SHP77 (cell line): Measurements from ENCODE around the gene SLC5A2.
A peak's percentile ranks its signal among the peaks of the same experiment; 100 is the strongest.
"Not testable (repeated sequence)": the region's sequence is repeated elsewhere in the genome, so short reads cannot be mapped to it uniquely, and the experiment has no call there.

Experiments
- DNase-seq, 2 experiments: peaks; one replicate each; lab custom pipeline; 2025; lab: John Stamatoyannopoulos, UW

SLC5A2 gene

DNA sequence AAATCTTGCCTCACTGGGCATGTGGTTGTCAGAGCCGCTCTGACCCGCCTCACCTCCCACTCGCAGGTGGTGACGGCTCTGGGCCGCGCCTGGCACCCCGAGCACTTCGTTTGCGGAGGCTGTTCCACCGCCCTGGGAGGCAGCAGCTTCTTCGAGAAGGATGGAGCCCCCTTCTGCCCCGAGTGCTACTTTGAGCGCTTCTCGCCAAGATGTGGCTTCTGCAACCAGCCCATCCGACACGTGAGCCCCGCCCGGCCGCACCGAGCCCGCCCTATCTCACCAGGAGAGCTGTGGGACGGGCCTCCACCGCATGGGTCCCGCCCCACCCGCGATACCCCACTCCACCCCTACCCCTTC lies 7.0 kb upstream of the SLC5A2 start:
- DNase-seq = no peak

DNA sequence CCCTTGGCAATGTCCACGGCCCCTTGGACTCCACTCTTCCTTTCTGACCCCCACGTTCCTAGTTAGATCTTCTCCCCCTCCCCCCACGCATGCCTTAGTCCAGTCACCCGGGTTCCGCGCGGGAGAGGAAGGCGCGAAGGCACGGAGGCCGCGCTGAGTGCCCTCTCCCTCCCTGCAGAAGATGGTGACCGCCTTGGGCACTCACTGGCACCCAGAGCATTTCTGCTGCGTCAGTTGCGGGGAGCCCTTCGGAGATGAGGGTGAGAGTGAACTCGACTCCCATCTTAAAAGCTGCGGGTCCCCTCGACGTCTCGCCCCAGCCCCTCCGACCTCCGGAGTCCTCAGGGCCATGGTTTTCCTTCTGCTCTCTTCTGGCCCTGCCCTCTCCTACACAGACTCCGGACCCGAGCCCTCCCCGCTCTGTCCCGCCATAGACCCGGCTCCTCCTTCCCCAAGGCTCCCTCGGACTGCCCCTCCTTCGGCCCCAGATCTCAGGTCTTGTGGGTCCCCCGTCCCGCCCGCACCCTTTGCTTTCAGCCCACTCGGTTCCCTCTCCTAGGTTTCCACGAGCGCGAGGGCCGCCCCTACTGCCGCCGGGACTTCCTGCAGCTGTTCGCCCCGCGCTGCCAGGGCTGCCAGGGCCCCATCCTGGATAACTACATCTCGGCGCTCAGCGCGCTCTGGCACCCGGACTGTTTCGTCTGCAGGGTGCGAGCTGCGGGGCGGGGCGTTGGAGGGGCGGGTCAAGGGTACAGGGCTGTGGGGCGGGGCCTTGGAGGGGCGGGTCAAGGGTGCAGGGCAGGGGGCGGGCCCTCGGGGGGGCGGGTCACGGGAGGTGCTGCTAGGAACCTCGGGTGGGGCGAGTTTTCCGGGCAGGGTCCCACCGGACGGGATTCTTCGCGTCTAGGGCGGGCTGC lies 6.4 kb upstream of the SLC5A2 start:
- DNase-seq = peak; percentile 87 to 91

DNA sequence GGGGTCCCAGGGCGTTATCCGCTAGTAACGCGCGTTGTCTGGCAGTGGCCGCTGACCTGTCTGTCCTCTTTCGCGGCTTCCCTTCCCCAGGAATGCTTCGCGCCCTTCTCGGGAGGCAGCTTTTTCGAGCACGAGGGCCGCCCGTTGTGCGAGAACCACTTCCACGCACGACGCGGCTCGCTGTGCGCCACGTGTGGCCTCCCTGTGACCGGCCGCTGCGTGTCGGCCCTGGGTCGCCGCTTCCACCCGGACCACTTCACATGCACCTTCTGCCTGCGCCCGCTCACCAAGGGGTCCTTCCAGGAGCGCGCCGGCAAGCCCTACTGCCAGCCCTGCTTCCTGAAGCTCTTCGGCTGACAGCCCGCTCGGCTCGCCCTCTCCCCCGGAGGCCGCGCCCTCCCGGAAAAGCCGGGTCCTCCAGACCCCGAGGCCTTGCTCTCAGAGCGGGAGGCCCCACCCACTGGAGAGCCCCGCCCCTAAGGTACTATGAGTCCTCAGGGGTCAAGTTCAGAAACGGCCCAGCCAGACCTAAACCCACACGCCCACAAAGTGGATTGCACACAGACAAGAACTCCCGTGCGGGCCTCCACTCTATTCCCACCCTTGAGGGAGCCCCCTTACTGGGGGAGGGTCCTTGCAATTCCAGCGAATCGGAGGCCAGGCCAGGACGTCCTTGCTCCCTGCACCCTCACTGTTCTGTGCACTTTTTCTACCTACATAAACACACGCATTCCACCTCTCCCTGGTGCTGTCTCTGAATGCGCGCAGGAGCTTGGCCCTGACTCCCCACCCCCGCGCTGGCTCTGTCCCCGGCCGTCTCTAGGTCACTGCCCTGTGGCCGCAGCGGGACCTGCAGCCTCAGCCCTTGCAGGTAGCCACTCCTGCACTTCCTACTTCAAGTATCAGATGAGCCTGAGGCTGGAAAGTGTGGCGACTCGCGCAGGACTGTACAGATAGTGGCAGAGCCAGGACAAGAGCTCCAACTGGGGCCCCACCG lies 5.4 kb upstream of the SLC5A2 start:
- DNase-seq = peak; percentile 70 to 79

DNA sequence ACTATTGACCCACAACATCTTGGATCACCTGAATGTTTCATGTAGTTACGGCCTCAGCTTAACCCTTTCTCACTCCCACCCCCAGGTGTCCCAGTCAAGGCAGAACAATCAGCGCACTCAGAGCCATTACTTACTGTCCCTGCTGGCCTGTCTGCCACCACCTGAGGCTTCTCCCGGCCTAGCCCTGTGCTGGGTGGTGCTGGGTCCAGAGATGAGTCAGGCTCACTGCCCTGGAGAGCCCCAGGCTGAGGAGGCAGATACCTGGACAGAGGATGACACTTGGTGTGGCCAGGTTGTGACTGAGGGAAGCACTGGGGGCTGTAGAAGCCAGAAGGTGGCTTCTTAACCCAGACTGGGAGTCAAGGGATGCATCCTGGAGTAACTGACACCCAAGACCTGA lies 4.0 kb upstream of the SLC5A2 start:
- DNase-seq = no peak

DNA sequence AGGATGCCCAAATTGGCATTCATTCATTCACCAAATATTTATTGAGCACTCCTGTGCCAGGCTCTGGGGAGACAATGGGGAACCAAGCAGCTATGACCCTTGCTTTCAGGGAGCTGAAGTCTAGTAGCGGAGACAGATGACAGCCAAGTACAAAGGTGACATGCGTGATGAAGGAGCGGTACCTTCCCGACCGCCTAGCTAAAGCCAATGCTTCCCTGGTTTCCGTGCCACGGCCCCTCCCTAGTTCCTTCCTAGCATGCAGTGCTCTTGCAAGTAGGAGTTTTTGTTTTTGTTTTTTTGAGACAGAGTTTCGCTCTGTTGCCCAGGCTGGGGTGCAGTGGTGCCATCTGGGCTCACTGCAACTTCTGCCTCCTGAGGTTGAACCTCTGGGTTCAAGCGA lies 3.2 kb upstream of the SLC5A2 start:
- DNase-seq = no peak

DNA sequence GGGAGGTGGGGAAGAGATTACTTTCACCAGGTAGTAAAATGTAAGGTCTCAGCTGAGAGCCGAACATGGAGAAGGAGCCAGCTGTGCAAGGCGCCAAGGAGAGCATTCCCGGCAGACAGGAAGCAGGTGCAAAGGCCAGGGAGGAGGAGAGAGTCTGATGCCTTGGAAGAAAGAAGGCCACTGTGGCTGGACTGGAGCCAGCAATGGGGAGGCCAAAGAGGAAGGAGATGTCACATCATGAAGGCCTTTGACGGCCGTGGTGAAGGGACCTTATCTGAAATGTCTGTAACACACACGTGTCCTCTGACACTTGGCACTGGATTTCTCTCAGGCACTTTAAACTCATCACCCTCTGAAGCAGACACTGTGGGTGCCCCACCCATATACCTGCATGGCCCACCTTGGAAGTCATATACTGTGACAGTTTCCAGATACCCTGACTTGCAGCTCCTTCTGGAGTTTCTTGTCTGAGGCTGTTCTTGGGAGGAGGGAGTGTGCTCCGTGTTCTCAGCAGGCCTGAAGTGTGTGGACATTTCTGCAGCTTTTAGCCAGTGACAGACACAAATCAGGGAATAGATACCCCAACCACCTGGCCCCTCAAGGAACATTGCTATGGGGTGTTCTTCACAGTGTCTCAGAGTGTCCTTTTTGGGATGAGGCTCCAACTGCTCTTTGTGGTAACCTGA lies 1.9 kb upstream of the SLC5A2 start:
- DNase-seq = peak; percentile 12 to 17

DNA sequence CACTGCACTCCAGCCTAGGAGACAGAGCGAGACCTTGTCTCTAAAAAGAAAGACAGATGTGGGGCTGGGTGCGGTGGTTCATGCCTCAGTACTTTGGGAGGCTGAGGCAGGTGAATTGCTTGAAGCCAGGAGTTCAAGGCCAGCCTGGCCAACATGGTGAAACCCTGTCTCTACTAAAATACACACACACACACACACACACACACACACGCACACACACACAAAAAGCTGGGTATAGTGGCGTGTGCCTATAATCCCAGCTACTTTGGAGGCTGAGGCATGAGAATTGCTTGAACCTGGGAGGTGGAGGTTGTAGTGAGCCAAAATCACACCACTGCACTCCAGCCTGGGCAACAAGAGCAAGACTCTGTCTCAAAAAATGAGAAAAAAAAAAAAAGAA lies 1.1 kb downstream of the SLC5A2 start:
- DNase-seq = not testable (repeated sequence)

DNA sequence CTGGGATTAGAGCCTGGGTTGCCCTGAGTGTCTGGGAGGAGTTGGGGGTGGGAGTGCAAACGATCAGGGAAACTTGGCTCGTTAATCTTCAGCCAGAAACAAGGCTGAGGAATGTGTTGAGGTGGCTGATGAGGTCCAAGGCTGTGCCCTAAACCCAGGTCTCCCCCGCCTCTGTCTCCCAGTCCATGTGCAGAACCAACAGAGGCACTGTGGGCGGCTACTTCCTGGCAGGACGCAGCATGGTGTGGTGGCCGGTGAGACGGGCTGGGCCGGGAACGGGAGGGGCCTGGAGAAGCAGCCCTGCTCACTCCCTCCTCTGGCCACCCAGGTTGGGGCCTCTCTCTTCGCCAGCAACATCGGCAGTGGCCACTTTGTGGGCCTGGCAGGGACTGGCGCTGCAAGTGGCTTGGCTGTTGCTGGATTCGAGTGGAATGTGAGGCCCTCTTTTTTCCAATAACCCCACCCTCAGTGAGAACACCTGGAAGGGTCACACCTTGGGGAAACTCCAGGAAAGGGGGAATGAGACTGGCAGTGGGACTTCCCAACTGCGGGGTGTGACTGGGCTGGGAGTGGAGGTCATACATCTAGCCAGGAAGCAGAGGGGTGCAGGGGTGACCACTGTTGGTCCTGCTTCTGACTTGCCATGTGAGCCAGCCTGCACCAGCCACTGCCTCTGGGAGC lies 1.7 kb downstream of the SLC5A2 start:
- DNase-seq = no peak

DNA sequence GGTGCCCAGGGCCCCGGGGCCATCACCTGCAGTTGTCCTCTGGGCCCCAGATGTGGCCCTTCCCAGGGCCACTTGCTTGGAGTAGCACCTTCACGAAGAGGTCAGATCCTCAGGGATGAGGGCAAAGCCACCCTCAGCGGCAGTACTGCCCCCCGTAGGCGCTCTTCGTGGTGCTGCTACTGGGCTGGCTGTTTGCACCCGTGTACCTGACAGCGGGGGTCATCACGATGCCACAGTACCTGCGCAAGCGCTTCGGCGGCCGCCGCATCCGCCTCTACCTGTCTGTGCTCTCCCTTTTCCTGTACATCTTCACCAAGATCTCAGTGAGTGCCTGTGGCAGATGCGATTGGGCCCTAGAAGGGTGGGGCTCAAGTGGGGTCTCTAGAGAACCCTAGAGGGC lies 2.6 kb downstream of the SLC5A2 start:
- no peak for DNase-seq

DNA sequence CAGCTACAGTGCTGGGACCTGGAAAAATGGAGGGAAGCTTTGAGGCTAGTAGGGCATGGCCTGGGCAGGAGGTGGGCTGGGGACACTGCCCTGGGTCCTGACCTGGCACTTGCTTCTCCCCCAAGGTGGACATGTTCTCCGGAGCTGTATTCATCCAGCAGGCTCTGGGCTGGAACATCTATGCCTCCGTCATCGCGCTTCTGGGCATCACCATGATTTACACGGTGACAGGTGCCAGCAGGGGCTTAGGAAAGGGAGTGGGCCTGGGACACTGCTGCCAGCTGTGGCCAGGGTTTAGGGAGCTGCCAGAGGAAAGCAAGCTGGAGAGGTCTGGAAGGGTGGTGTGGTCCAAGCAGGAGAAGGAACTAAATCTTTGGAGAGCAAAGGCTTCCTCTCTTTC lies 3.1 kb downstream of the SLC5A2 start:
- no peak for DNase-seq

DNA sequence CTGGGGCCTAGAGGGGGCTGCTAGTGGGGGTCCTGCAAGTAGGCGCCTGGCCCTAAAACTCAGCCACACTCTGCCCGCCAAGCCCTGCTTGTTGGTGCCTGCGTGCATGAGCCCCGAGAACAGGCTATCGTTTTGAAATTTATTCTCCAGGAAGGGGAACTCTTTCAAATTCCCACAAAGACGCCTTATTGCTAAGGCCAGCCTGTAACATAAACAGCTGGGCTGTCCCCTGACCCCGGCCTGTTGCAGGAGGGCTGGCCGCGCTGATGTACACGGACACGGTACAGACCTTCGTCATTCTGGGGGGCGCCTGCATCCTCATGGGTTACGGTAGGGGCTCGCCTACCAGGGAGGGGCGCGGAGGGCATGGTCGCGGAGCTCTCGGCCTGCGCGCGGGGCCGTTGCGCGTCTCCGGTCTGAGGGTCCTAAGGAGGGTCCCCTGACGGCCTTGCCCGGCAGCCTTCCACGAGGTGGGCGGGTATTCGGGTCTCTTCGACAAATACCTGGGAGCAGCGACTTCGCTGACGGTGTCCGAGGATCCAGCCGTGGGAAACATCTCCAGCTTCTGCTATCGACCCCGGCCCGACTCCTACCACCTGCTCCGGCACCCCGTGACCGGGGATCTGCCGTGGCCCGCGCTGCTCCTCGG lies 4.3 kb downstream of the SLC5A2 start:
- DNase-seq = no peak

DNA sequence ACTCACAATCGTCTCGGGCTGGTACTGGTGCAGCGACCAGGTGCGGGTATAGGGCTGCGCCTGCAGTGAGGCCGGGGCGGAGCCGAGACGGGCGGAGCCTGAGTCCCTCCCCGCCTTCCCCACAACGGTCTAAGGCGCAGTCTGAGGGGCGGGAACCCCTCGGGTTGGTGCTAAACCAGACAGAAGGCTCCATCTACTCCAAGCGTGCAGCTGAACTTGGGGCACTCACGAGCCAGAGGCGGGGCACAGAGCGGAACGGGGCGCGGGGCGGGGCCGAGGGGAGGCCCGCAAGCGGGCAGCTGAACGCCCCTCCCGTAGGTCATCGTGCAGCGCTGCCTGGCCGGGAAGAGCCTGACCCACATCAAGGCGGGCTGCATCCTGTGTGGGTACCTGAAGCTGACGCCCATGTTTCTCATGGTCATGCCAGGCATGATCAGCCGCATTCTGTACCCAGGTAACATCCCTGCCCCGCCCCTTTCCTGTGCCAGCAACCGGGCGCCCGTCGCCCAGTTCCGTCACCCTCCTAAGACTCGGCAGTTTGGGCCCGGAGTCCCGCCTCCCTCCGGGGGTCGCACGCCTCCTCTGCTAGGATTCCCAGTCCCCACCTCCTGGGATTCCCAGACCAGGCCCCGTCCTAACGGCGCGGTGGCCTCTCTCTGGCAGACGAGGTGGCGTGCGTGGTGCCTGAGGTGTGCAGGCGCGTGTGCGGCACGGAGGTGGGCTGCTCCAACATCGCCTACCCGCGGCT lies 5.0 kb downstream of the SLC5A2 start:
- DNase-seq = peak; percentile 69 to 76

DNA sequence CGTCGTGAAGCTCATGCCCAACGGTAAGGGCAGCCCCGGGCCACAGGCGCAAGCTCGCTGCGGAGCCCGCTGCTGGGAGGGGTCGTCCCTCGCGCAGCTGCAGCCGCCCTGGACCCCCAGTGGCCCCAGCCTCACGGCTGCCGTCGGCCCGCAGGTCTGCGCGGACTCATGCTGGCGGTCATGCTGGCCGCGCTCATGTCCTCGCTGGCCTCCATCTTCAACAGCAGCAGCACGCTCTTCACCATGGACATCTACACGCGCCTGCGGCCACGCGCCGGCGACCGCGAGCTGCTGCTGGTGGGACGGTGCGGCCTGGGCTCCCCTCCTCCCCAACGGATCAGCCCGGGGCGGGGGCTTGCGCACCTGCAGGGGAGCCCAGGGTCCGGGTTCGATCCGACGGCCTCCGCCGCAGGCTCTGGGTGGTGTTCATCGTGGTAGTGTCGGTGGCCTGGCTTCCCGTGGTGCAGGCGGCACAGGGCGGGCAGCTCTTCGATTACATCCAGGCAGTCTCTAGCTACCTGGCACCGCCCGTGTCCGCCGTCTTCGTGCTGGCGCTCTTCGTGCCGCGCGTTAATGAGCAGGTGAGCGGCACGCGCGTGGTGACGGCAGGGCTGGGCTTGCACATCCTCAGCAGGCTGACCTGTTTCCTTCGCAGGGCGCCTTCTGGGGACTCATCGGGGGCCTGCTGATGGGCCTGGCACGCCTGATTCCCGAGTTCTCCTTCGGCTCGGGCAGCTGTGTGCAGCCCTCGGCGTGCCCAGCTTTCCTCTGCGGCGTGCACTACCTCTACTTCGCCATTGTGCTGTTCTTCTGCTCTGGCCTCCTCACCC lies 5.8 kb downstream of the SLC5A2 start:
- no peak for DNase-seq

DNA sequence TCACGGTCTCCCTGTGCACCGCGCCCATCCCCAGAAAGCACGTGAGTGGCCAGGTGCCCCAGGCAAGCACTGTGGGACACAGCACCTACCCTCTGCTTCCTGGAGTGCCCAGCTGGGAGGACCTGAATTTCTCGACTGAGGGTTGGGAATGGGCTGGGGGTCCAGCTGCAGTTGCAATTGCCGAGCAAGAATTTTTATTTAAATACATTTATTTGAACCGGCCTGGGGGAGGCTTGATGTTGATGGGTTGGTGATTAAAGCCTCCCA lies 6.3 kb downstream of the SLC5A2 start:
- DNase-seq = no peak

DNA sequence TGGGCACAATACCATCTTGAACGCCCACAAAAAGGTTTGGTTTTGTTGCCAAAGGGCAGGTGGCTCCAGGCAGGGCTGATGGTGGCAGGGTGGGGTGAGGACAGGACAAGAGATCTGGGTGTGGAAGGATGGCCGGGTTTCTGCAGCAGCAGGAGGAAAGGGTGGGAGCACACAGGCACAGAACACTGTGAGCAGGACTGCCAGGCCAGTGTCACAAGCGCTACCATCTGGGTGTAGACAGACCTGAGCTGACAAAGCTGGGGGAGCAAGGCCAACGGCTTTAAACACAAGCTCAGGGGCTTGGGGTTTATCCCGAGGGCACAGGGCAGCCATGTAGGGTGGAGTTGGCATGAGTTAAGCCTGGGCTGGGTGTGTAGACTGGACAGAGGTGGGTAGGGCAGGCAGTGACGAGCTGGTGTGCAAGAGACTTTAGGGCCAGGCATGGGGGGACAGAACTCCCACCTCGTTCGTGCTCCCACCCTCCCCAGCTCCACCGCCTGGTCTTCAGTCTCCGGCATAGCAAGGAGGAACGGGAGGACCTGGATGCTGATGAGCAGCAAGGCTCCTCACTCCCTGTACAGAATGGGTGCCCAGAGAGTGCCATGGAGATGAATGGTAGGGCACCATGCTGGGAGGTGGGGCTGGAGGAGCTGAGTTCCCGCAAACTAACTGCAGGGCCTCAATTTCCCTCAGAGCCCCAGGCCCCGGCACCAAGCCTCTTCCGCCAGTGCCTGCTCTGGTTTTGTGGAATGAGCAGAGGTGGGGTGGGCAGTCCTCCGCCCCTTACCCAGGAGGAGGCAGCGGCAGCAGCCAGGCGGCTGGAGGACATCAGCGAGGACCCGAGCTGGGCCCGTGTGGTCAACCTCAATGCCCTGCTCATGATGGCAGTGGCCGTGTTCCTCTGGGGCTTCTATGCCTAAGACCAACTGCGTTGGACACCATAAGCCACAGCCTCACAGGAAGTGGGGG lies 7.0 kb downstream of the SLC5A2 start:
- no peak for DNase-seq

DNA sequence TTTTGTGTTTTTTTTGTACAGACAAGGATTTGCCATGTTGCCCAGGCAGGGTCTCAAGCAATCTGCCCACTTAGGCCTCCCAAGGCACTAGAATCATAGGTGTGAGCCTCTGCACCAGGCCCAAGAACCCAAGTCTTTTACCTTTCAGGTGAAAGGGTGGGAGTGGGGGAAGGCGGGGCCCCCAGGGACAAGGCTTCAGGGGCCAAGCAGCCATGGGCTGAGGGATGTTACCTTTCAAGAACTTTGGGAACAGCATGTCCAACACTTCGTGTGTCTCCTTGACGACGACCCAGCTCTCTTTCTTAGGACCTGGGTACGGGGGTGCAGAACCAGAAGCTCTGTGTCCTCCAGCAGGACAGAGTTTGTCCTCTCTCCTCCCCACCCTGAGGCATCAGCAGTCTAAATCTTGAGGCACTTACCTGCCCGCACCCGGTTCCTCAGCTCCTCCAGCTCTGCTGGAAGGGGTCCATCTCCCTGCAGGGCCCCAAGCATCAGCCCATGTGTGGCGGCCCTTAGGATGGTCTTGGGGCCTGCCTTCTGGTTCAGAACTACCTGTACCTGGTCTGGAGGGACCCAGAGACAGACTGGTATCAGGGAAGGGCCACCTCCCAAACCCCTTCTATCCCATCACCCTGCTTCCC lies 9.0 kb downstream of the SLC5A2 start:
- DNase-seq = no peak

DNA sequence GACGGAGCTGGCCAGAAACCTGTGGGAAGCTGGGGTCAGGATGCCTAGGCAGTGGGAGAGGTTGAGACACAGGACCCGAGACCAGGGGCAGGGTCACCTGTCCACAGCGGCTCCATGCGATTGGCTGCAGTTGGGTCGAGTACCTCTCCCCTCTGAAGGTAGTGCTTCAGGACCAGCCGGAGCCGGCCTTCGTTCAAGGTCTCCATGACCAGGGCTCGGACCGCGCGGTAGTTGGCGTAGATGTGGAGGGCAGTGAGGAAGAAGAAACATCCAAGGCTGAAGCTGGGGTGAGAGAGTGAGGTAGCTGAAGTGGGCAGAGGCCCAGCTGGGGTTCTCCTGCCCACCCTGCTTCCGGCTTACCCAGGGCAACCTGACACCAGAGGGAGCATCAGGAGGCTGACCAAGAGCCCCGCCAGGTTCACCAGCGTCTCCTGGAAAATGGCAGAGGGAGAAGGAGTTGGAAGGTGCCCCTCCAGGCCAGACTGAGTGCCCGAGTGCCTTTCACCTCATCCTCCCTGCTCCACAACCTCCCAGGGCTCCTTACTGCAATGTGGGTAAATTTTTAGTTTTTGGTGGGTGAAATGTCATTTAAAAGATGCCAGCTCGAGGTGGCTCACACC lies 10.7 kb downstream of the SLC5A2 start:
- DNase-seq = no peak

DNA sequence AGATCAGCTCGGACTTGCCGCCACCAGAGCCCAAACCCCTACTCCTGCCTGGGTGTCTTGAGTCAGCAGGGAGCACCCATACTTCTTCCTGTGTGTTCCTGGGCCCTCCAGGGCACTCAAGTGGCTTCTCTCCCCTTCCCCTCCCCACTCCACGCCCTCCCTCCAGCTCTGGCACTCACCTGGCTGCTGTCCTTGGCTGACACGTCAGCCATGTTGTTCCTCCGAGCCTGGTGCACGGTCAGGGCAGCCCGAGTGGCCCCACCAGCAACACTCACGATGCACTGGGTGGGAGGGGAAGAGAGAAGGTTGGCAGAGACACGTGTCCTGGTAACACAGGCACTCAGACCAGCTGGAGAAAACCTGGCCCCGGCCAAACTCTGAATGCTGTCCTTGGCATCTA lies 13.7 kb downstream of the SLC5A2 start:
- no peak for DNase-seq
